HL-60/S4 treated with phorbol 12-myristate 13-acetate at 8.2 ng/mL for 4 days and 3 days (cell line): ENCODE measurements around the gene MCEE.
"Not testable (repeated sequence)": the region's sequence is repeated elsewhere in the genome, so short reads cannot be mapped to it uniquely, and the experiment has no call there.

Source experiments
- in situ Hi-C: fragments of 300-500 bp; cut with MboI; formaldehyde crosslinking; loops from 2 replicates; pipeline ENCODE4 v1.15.0; 2022; ENCODE audit warnings: low sequenced_read_pairs

MCEE gene

GRCh38 chr2:71129114-71129901 lies 721 bp downstream of the MCEE start:
- in situ Hi-C loops: no loop called here

- in situ Hi-C loops: no loop called here
These were observed 3.1 kb downstream of the MCEE start for GRCh38 chr2:71126957-71127356.

- in situ Hi-C loops: no loop called here
These were observed 4.3 kb downstream of the MCEE start for GRCh38 chr2:71125506-71126294.

- in situ Hi-C loops: no loop called here
These were observed 7.4 kb downstream of the MCEE start for GRCh38 chr2:71122387-71123298.

- in situ Hi-C loops: no loop called here
These were observed 8.6 kb downstream of the MCEE start for GRCh38 chr2:71121479-71121878.

GRCh38 chr2:71120195-71120594 lies 9.8 kb downstream of the MCEE start:
- in situ Hi-C loops: no loop called here

- in situ Hi-C loops: no loop called here
These were observed 13.0 kb downstream of the MCEE start for GRCh38 chr2:71117063-71117462.

GRCh38 chr2:71113843-71114242 lies 16.2 kb downstream of the MCEE start:
- in situ Hi-C loops: no loop called here

- in situ Hi-C loops: no loop called here
These were observed 21.9 kb downstream of the MCEE start for GRCh38 chr2:71108091-71108490.

- in situ Hi-C loops: not testable (repeated sequence)
These were observed 23.6 kb downstream of the MCEE start for GRCh38 chr2:71106463-71106862.

GRCh38 chr2:71103809-71104208 lies 26.2 kb downstream of the MCEE start:
- in situ Hi-C loops: no loop called here

- in situ Hi-C loops: no loop called here
These were observed 26.9 kb downstream of the MCEE start for GRCh38 chr2:71102981-71103681.

- in situ Hi-C loops: no loop called here
These were observed 28.4 kb downstream of the MCEE start for GRCh38 chr2:71101656-71102055.

- in situ Hi-C loops: no loop called here
These were observed 29.6 kb downstream of the MCEE start for GRCh38 chr2:71100195-71100964.

- in situ Hi-C loops: not testable (repeated sequence)
These were observed 37.4 kb downstream of the MCEE start for GRCh38 chr2:71092491-71093260.

GRCh38 chr2:71091808-71092207 lies 38.2 kb downstream of the MCEE start:
- in situ Hi-C loops: not testable (repeated sequence)

GRCh38 chr2:71089475-71089874 lies 40.6 kb downstream of the MCEE start:
- in situ Hi-C loops: not testable (repeated sequence)

GRCh38 chr2:71085325-71086003 lies 44.6 kb downstream of the MCEE start:
- in situ Hi-C loops: not testable (repeated sequence)
